ENCODE data around the gene ZC3H10. TPM values are rescaled to one million over a fixed set of nuclear protein-coding genes. Genes with fewer than 3 reads are reported as not detected.

Gene ZC3H10
- total RNA-seq, 1 donor from 2014 or later: 3.0 TPM

DNA sequence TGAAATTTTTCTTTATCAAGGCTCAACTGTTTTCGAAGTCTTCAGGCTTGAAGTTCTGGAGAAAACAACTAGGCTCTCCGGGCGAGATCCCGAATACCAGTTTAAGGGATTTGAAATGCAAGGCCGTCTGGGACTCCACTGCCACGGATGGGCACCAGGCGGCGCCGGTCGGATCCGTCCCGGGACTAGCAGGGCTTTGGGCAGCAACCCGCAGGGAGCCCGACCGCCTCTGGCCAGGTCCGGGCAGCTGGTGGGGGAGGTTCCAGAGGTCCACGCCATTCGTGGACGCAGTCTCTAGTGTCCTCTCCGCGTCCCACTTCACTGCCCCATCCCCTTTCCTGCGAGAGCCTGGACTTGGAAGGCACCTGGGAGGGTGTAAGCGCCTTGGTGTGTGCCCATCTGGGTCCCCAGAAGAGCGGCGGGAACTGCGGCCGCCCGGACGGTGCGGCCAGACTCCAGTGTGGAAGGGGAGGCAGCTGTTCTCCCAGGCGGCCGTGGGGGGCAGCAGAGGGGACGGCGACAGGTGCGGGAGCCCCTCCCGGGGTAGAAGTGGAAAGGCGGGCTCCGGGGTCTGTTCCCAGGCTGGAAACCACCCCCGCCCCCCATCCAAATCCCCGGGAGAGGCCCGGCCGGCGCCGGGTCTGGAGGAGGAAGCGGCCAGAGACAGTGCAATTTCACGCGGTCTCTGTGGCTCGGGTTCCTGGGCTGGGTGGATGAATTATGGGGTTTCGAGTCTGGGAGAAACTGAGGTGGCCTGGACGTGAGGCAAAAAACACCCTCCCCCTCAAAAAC is 38.9 kb upstream of the ZC3H10 start:
- DNase-seq (ENCODE audit: low read depth): peak; percentile 62
- H3K27me3 ChIP-seq (ENCODE audit: control insufficient read depth, insufficient read depth, low read length): peaks cover 7% of the 10 kb centered on the region
- H3K4me3 ChIP-seq (ENCODE audit: low read depth, low read length): peak overlapping the region; percentile 50
- H3K36me3 ChIP-seq (ENCODE audit: control insufficient read depth, insufficient read depth, low read length): no peaks in the 10 kb centered on the region
- TF ChIP-seq, protein P1, sequence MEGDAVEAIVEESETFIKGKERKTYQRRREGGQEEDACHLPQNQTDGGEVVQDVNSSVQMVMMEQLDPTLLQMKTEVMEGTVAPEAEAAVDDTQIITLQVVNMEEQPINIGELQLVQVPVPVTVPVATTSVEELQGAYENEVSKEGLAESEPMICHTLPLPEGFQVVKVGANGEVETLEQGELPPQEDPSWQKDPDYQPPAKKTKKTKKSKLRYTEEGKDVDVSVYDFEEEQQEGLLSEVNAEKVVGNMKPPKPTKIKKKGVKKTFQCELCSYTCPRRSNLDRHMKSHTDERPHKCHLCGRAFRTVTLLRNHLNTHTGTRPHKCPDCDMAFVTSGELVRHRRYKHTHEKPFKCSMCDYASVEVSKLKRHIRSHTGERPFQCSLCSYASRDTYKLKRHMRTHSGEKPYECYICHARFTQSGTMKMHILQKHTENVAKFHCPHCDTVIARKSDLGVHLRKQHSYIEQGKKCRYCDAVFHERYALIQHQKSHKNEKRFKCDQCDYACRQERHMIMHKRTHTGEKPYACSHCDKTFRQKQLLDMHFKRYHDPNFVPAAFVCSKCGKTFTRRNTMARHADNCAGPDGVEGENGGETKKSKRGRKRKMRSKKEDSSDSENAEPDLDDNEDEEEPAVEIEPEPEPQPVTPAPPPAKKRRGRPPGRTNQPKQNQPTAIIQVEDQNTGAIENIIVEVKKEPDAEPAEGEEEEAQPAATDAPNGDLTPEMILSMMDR (IDR thresholded peaks at IDR 0.05; ENCODE audit: insufficient read depth, low read length, poor library complexity, severe bottlenecking): peak; percentile 85

DNA sequence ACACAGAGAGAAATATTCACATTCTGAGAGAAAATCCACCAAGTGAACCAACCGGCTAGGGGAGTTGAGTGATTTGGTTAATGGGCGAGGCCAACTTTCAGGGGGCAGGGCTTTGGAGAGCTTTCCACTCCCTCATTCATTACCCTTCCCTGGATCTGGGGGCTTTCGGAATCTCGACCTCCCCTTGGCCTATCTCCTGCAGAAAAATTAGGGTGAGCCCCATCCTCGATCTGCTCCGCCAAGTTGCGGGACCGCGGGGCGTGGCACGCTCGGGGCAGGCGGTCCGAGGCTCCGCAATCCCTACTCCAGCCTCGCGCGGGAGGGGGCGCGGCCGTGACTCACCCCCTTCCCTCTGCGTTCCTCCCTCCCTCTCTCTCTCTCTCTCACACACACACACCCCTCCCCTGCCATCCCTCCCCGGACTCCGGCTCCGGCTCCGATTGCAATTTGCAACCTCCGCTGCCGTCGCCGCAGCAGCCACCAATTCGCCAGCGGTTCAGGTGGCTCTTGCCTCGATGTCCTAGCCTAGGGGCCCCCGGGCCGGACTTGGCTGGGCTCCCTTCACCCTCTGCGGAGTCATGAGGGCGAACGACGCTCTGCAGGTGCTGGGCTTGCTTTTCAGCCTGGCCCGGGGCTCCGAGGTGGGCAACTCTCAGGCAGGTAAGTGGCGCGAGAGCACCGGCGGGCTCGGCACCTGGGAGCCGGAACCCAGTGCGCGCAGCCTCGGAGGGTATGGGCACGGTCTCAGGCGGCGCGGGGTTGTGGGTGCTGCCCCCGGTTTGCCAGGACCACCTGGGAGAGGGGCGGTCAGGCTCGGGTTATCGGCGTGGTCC is 38.1 kb upstream of the ZC3H10 start, which contains the start of gene ERBB3:
ERBB3 (plus strand) TSS at position 443 of the 833 bp plus-strand sequence; CDS start at position 579, 136 bp downstream.
- peaks cover 7% of the 10 kb centered on the region for H3K27me3 ChIP-seq (ENCODE audit: control insufficient read depth, insufficient read depth, low read length)
- peak within 1 kb of the TSS; percentile 50 for H3K4me3 ChIP-seq (ENCODE audit: low read depth, low read length)
- DNase-seq (ENCODE audit: low read depth): no peak
- H3K36me3 ChIP-seq (ENCODE audit: control insufficient read depth, insufficient read depth, low read length): no peaks in the 10 kb centered on the region
- TF ChIP-seq, protein P1 (IDR thresholded peaks at IDR 0.05; ENCODE audit: insufficient read depth, low read length, poor library complexity, severe bottlenecking): no peak

DNA sequence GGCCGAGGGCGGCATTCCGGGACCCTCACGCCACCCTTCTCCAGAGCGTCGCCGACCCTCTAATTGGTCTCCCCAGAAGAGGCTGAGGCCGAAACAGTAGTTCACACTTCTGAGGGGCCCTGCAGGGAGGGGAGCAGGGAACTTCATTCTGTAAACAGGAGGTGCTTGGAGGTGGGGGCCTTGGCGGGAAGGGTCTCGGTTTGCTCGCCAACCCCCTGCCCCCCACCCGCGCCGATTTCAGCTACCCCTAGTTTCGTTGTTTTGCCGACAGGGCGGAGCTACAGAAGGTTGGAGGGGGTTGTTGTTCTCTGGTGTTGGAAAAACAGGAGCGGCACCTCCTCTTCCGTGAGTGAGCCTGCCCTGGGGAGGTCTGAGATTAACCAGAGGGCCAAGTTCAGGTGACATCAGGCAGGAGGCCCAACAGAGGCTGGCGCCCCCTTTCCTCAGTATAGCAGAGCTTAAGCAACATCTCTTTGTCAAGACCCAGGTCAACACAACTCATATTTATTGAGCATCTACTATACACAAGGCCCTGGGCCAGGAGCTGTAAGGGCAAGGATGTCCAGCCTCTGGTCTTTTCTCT is 37.4 kb upstream of the ZC3H10 start:
- DNase-seq (ENCODE audit: low read depth): no peak
- peak overlapping the region; percentile 50 for H3K4me3 ChIP-seq (ENCODE audit: low read depth, low read length)
- H3K36me3 ChIP-seq (ENCODE audit: control insufficient read depth, insufficient read depth, low read length): no peaks in the 10 kb centered on the region
- TF ChIP-seq, protein P1 (IDR thresholded peaks at IDR 0.05; ENCODE audit: insufficient read depth, low read length, poor library complexity, severe bottlenecking): peak; percentile 5
- H3K27me3 ChIP-seq (ENCODE audit: control insufficient read depth, insufficient read depth, low read length): peaks cover 7% of the 10 kb centered on the region

DNA sequence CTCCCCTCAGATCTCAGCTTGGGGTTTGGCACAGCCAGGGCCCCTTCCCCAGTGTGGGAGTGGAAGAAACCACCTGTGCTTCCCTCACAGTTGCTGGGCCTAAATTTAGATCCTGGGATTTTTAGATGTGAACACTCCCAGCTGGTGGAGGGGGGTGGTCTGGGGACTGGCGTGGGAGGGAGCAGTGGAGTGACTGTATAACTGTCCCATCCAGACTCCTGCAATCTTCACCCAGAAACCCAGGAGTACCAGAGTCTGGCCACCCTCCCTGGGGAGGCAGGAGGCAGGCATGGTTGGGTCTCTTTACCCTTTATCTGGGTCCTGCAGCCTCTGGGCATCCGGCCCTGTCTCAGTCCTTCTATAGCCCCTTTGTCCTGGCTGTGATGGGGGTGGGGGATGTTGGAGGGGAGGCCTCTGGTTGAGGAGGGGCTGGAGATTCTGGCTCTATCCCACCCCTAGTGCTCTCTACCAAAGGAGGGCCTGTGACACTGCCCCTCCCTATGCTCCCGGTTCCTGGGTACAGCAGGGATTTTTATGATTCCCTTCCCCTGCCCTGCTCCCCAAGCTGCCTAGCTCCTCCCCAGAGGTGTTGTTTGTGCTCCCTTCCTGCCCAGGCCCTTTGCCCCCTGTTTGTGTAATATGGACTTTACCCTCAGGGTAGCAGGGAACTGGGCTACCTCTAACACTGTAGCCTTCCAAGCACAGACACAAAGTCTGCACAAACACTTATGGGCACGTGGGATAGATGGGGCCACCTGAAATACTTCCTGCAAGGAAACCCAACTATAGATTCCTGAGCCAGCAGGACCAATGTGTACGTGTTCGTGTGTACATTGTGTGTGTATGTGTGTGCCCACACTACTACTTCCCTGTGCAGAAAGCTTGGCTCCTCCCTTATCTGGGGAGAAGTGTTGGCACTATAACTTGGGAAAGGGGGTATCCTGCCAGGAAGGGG is 36.4 kb upstream of the ZC3H10 start:
- no peak overlapping the region for H3K4me3 ChIP-seq (ENCODE audit: low read depth, low read length)
- TF ChIP-seq, protein P1 (IDR thresholded peaks at IDR 0.05; ENCODE audit: insufficient read depth, low read length, poor library complexity, severe bottlenecking): no peak
- DNase-seq (ENCODE audit: low read depth): no peak
- peaks cover 7% of the 10 kb centered on the region for H3K27me3 ChIP-seq (ENCODE audit: control insufficient read depth, insufficient read depth, low read length)
- no peaks in the 10 kb centered on the region for H3K36me3 ChIP-seq (ENCODE audit: control insufficient read depth, insufficient read depth, low read length)

DNA sequence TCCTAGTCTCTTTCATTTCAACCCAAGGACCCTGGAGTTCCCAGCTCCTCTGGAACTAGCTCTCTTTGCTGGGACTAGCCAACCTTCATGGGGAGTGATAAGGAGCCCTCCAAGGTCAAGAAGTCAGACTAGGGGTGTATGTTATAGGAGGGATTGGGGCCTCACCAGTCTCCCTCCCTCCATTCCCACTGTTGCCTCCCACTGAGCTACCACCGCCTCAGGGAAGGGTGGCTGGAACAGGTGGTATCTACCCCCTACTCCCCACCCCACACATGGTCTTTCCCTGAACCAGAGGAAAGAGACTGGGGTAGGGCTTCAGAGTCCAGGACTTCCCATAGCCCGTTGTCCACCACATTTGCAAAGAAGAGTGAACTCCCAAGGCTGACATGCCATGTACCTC is 35.7 kb upstream of the ZC3H10 start:
- no peak for DNase-seq (ENCODE audit: low read depth)
- H3K27me3 ChIP-seq (ENCODE audit: control insufficient read depth, insufficient read depth, low read length): peaks cover 7% of the 10 kb centered on the region
- H3K4me3 ChIP-seq (ENCODE audit: low read depth, low read length): no peak overlapping the region
- TF ChIP-seq, protein P1 (IDR thresholded peaks at IDR 0.05; ENCODE audit: insufficient read depth, low read length, poor library complexity, severe bottlenecking): no peak
- no peaks in the 10 kb centered on the region for H3K36me3 ChIP-seq (ENCODE audit: control insufficient read depth, insufficient read depth, low read length)

All from kidney epithelial cell (primary cell).